Activated CD4-positive, alpha-beta memory T cell treated with anti-CD3 and anti-CD28 coated beads for 36 hours (primary cell): Measurements from ENCODE around the gene GOLT1B. TPM values are rescaled to one million over a fixed set of nuclear protein-coding genes. Genes with fewer than 3 reads are reported as not detected.
A peak's percentile ranks its signal among the peaks of the same experiment; 100 is the strongest.

Experiments
- CTCF ChIA-PET: fragments of 350-600 bp; sonication (Branson Sonifier 250); formaldehyde crosslinking; loops from one replicate; lab custom pipeline; 2021; ENCODE audit warnings: antibody characterized with exemption, inconsistent platforms; lab: Charles Lee
- POLR2A ChIA-PET: fragments of 350-600 bp; sonication (Branson Sonifier 250); formaldehyde crosslinking; loops from one replicate; lab custom pipeline; 2021; ENCODE audit warnings: antibody characterized with exemption; lab: Charles Lee
- DNase-seq: peaks from one replicate; pipeline ENCODE4 v3.0.0-alpha.2; 2020
- H3K27ac Mint-ChIP-seq: one replicate; pipeline ENCODE4 v1.8.0; 2021; ENCODE audit warnings: mixed read lengths
- H3K27me3 Mint-ChIP-seq: one replicate; pipeline ENCODE4 v1.8.0; 2021; ENCODE audit warnings: mixed read lengths
- H3K36me3 Mint-ChIP-seq: one replicate; pipeline ENCODE4 v1.8.0; 2021; ENCODE audit warnings: mixed read lengths
- H3K4me1 Mint-ChIP-seq: one replicate; pipeline ENCODE4 v1.8.0; 2021; ENCODE audit warnings: low read depth, mixed read lengths
- H3K4me3 Mint-ChIP-seq: one replicate; pipeline ENCODE4 v1.8.0; 2021; ENCODE audit warnings: mild to moderate bottlenecking, mixed read lengths
- H3K9me3 Mint-ChIP-seq: one replicate; pipeline ENCODE4 v1.8.0; 2021; ENCODE audit warnings: mixed read lengths
- intact Hi-C: fragments of 100-400 bp; cut with micrococcal nuclease; formaldehyde crosslinking; loops from one replicate; pipeline ENCODE4 v1.15.1; 2023
- total RNA-seq, 2 experiments: library from RNA; stranded (reverse); gene quantifications; one replicate each; pipeline ENCODE4 v1.2.3, GENCODE V29; 2021

The GOLT1B gene
- total RNA-seq, 2 experiments from 2014 or later, result 43.6 to 45.2 TPM

DNA sequence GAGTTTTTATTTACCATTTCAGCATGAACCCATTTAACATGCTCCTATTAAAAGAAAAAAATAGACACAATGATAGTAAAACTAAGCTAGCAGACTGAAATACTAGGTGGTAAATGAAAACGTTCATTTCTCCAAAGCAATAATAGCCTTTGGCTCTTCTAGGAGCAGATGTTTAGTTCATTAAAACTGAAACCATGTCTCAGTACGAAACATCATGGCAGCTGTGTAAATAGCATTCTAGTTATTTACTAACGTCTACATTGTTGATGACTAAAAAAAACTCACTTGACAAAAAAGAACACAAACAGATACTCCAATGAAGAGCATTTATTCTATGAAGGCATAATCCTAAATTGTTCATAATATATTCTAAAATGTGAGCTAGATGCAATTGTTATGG lies 18.1 kb upstream of the GOLT1B start:
- no peaks in the 10 kb centered on the region for H3K27me3 Mint-ChIP-seq
- POLR2A ChIA-PET, result no interaction called here
- H3K27ac Mint-ChIP-seq, result no peak overlapping the region
- intact Hi-C loops, result no loop called here
- no peaks in the 10 kb centered on the region for H3K9me3 Mint-ChIP-seq
- H3K4me3 Mint-ChIP-seq, result no peak overlapping the region
- peaks cover 15% of the 10 kb centered on the region for H3K36me3 Mint-ChIP-seq
- H3K4me1 Mint-ChIP-seq, result peaks cover 4% of the 10 kb centered on the region
- DNase-seq, result no peak
- CTCF ChIA-PET, result interaction anchor here (0.6 to 0.9 kb wide), 2 partner anchors 8 to 459 kb away, joined by 3 to 4 read pairs; no protein-coding TSS in a partner anchor

DNA sequence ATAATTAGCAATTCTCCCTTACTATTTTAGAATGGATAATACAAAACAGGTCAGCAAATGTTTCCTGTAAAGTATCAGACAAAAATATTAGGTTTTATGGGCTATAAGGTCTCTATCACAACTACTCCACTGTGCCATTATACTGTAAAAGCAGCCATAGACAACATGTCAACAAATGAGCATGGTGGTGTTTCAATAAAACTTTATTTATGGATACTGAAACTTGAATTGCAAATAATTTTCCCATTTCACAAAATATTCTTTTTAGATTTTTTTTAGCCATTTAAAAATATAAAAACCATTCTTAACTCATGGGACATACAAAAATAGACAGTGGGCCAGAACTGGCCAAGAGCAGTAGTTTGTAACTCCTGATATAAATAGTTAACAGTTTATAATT lies 15.6 kb upstream of the GOLT1B start:
- no peak for DNase-seq
- POLR2A ChIA-PET, result no interaction called here
- CTCF ChIA-PET, result no interaction called here
- no peaks in the 10 kb centered on the region for H3K9me3 Mint-ChIP-seq
- H3K27me3 Mint-ChIP-seq, result no peaks in the 10 kb centered on the region
- H3K4me1 Mint-ChIP-seq, result peaks cover 4% of the 10 kb centered on the region
- no peak overlapping the region for H3K4me3 Mint-ChIP-seq
- H3K27ac Mint-ChIP-seq, result no peak overlapping the region
- intact Hi-C loops, result no loop called here
- peaks cover 34% of the 10 kb centered on the region for H3K36me3 Mint-ChIP-seq

DNA sequence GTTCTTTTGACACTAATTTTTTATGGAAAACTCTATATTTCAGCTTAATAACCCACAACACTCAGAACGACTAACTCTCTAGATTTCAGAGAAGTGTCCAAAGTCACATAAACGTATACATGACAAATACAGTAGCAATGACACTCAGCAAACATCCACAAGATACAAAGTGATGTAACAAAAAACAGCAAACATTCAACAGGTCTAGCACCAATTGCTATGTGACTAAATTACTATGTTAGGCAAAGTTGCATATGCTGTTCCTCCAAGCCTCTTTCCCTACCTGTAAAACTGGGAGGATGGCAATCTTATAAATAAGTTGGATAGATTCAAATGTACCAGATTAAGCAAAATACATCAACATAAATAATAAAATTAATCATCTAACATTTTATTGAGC lies 1.8 kb upstream of the GOLT1B start:
- Mint-ChIP-seq H3K27ac (no peak overlapping the region), H3K4me3 (peak overlapping the region; percentile 35), H3K4me1 (peaks cover 48% of the 10 kb centered on the region), H3K9me3 (no peaks in the 10 kb centered on the region), H3K27me3 (no peaks in the 10 kb centered on the region), H3K36me3 (peaks cover 44% of the 10 kb centered on the region)
- ChIA-PET POLR2A (no interaction called here), CTCF (no interaction called here)
- no peak for DNase-seq
- intact Hi-C loops, result loop anchor here (2.0 to 5.0 kb wide), 3 partner anchors 157 to 1128 kb away; partner anchors contain the start of genes CMAS, ETNK1 and LDHB

DNA sequence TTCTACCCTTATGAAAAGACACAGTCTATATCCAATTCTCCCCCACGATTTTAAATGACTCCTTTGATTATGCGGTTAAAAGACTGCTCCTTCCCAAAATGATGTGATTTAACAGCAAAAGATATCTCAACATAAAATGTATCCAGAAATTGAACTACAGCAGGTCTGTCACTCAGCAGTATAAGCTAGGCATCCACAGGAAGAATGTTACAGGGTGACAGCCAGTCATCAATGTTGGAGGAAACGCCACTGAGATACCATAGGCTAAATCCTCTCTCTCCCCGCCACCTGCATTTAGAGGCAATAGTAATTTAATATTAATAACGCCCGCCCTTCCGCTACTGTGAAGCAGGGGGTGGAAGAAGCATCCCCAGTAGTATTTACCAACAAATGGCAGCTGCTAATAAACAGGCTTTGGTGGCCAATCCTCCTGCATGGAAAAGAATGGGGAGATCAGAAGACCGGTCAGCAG lies 767 bp upstream of the GOLT1B start:
- ChIA-PET POLR2A (interaction anchor here (0.6 to 3.0 kb wide), 6 partner anchors 10 to 546 kb away, joined by 3 to 26 read pairs (median 5); partner anchors contain the start of genes LDHB and PYROXD1), CTCF (interaction anchor here (1.4 kb wide), 1 partner anchor 180 kb away, joined by 9 read pairs; no protein-coding TSS in a partner anchor)
- Mint-ChIP-seq H3K4me1 (peaks cover 58% of the 10 kb centered on the region), H3K4me3 (no peak overlapping the region), H3K27me3 (no peaks in the 10 kb centered on the region), H3K27ac (no peak overlapping the region), H3K9me3 (no peaks in the 10 kb centered on the region), H3K36me3 (peaks cover 36% of the 10 kb centered on the region)
- intact Hi-C loops, result loop anchor here (1.0 to 5.0 kb wide), 12 partner anchors 8 to 1126 kb away; partner anchors contain the start of genes C2CD5, CMAS, ETNK1 and LDHB
- DNase-seq, result no peak

DNA sequence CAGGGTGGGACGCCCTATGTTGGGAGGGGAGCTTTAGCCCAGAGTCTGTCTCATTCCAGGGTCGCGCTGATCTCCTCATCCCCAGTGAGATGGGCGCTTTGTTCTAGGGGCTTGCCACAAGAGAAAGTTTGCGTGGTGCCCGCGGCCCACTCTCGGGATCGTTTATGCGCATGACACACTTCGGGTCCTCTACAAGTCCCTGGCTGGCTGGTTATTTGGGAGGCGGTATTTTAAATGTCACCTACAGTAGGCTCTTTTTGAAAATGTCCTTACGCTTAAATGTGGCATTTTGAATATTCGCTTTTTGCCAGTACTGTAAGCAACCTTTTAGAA lies 541 bp downstream of the GOLT1B start:
- intact Hi-C loops, result loop anchor here (5.0 kb wide), 1 partner anchor 1125 kb away; the partner anchor contains the start of gene ETNK1
- peaks cover 25% of the 10 kb centered on the region for H3K36me3 Mint-ChIP-seq
- no peaks in the 10 kb centered on the region for H3K27me3 Mint-ChIP-seq
- POLR2A ChIA-PET, result interaction anchor here (1.0 to 3.0 kb wide), 6 partner anchors 9 to 178 kb away, joined by 3 to 26 read pairs (median 6); partner anchors contain the start of genes LDHB and PYROXD1
- H3K4me3 Mint-ChIP-seq, result no peak overlapping the region
- CTCF ChIA-PET, result interaction anchor here (1.4 kb wide), 1 partner anchor 178 kb away, joined by 9 read pairs; no protein-coding TSS in a partner anchor
- H3K27ac Mint-ChIP-seq, result no peak overlapping the region
- H3K9me3 Mint-ChIP-seq, result no peaks in the 10 kb centered on the region
- DNase-seq, result peak; percentile 55
- H3K4me1 Mint-ChIP-seq, result peaks cover 55% of the 10 kb centered on the region

DNA sequence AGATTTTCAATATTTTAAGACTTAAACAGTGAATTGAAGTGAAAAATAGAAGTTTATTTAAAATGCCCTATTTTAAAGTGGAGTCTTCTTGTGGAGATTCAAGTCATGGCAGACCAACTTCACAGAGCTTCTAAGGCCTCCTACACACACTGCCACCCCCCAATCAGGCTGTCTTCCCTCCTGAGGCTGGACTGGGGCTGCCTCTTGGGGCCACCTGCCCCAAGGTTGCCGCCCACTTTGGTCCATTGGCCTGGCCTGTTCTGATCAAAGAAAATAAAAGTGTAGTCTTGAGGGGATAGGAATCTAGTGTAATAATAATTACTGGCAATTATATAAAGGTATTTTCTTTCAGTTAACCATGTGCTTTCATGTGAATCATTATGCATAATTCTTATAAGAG lies 1.3 kb downstream of the GOLT1B start:
- Mint-ChIP-seq H3K9me3 (no peaks in the 10 kb centered on the region), H3K36me3 (peaks cover 20% of the 10 kb centered on the region), H3K27ac (no peak overlapping the region), H3K4me3 (no peak overlapping the region), H3K4me1 (peaks cover 51% of the 10 kb centered on the region), H3K27me3 (no peaks in the 10 kb centered on the region)
- DNase-seq, result no peak
- intact Hi-C loops, result loop anchor here (5.0 kb wide), 1 partner anchor 1124 kb away; the partner anchor contains the start of gene ETNK1
- ChIA-PET CTCF (no interaction called here), POLR2A (interaction anchor here (1.9 to 3.0 kb wide), 3 partner anchors 8 to 155 kb away, joined by 5 to 26 read pairs (median 16); partner anchors contain the start of genes LDHB and PYROXD1)

DNA sequence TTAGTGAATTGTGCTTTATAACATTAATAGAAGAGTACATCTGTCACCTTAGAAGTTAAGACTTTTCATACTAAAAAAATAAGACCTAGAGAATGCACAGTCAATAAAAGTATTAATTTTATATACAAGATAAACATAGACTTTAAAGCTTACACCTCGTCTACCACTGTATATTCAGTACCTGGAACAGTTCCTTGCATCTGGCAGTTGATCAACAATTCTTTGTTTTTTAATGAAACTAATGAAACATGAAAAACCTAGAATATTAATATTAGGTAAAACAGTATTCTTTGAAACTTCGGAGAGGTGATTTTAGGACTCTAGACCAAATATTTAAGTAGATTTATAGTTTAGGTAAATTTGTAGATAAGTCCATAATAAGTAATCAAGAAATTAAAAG lies 4.3 kb downstream of the GOLT1B start:
- H3K4me3 Mint-ChIP-seq, result no peak overlapping the region
- DNase-seq, result no peak
- H3K27me3 Mint-ChIP-seq, result no peaks in the 10 kb centered on the region
- H3K27ac Mint-ChIP-seq, result no peak overlapping the region
- peaks cover 27% of the 10 kb centered on the region for H3K36me3 Mint-ChIP-seq
- no peaks in the 10 kb centered on the region for H3K9me3 Mint-ChIP-seq
- CTCF ChIA-PET, result interaction anchor here (1.2 kb wide), 1 partner anchor 174 kb away, joined by 6 read pairs; no protein-coding TSS in a partner anchor
- POLR2A ChIA-PET, result interaction anchor here (1.5 kb wide), 1 partner anchor 12 kb away, joined by 3 read pairs; no protein-coding TSS in a partner anchor
- peaks cover 57% of the 10 kb centered on the region for H3K4me1 Mint-ChIP-seq
- intact Hi-C loops, result no loop called here

DNA sequence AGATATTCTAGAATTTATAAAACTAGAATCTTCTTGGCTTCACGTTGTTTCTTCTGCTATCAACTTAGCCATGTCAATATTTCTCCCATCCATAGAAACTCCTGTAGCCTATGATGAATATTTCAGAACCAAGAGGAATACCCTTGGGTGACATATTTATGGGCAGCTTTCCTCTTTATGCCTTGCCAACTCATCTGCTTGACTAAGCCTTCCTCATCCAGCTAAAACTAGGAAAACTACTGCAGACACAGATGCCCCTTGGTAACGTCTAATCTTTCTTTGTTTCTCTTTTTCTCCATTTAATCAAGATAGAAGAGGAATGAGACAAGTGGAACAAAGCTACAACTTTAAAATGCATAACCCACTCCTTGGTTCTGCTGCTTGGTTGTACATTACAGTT lies 6.3 kb downstream of the GOLT1B start:
- Mint-ChIP-seq H3K36me3 (peaks cover 31% of the 10 kb centered on the region), H3K4me3 (no peak overlapping the region), H3K27me3 (no peaks in the 10 kb centered on the region), H3K9me3 (no peaks in the 10 kb centered on the region), H3K4me1 (peaks cover 51% of the 10 kb centered on the region), H3K27ac (no peak overlapping the region)
- intact Hi-C loops, result loop anchor here (2.0 kb wide), 1 partner anchor 19 kb away; the partner anchor contains the start of gene SPX
- ChIA-PET POLR2A (interaction anchor here (1.1 kb wide), 1 partner anchor 149 kb away, joined by 3 read pairs; the partner anchor contains the start of gene LDHB), CTCF (interaction anchor here (0.8 to 1.7 kb wide), 2 partner anchors 171 to 172 kb away, joined by 3 read pairs; no protein-coding TSS in a partner anchor)
- DNase-seq, result no peak

DNA sequence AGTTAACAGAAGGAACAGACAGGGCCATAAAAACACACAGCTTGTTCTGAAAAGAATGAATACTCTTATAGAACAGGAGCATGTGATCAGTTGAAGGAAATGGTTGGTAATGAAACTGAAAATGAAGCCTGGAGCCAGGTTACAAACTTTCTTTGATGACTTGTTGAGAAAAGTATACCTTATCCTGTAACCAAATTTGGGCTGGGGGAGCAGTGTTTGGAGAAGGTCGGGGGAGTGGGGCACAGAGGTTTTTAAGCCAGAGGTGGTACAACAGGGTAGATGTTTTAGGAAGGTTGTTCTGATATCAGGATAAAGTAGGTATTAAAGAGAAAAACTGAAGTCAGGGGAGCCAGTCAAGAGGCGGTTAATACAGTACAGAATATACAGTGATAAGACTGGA lies 8.2 kb downstream of the GOLT1B start:
- Mint-ChIP-seq H3K36me3 (peaks cover 39% of the 10 kb centered on the region), H3K4me1 (peaks cover 34% of the 10 kb centered on the region), H3K27ac (peak overlapping the region; percentile 53), H3K4me3 (no peak overlapping the region), H3K27me3 (no peaks in the 10 kb centered on the region), H3K9me3 (no peaks in the 10 kb centered on the region)
- CTCF ChIA-PET, result interaction anchor here (1.7 kb wide), 1 partner anchor 170 kb away, joined by 3 read pairs; no protein-coding TSS in a partner anchor
- DNase-seq, result no peak
- POLR2A ChIA-PET, result no interaction called here
- intact Hi-C loops, result loop anchor here (1.0 to 2.0 kb wide), 2 partner anchors 8 to 17 kb away; partner anchors contain the start of genes GOLT1B, RECQL and SPX

DNA sequence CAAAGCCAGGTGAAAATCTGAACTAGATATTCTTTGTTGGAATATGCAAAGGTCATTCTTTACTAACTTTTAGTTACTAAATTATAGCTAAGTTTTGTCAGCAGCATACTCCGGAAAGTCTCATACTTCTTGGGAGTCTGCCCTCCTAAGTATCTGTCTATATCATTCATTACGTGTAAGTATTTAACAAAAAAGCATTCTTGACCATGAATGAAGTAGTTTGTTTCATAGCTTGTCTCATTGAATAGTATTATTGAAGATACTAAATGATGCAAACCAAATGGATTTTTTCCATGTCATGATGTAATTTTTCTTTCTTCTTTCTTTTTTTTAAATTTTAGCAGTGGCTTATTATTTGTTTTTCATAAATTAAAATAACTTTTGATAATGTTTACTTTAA lies 14.7 kb downstream of the GOLT1B start:
- DNase-seq, result no peak
- CTCF ChIA-PET, result no interaction called here

DNA sequence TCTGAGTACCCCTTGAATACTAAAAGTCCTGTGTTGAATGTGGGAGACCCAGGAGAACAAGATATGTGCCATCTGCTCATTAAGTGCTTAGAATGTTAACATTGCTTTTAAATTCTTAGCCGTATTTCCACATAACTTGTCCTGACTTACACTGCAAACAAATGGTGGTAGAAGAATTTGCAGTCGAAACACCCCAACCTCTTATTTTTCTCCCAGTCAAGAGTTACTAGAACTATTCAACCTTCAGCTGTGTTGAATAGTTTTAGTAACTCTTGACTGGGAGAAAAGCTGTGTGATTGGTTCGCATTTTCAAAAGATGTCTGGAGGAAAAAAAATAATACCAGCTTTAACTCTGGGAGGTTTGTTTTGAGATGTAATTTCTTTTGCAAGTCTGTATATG lies 16.9 kb downstream of the GOLT1B start:
- DNase-seq, result no peak
- no peaks in the 10 kb centered on the region for H3K27me3 Mint-ChIP-seq
- H3K9me3 Mint-ChIP-seq, result no peaks in the 10 kb centered on the region
- H3K36me3 Mint-ChIP-seq, result peaks cover 23% of the 10 kb centered on the region
- H3K4me1 Mint-ChIP-seq, result peaks cover 2% of the 10 kb centered on the region
- ChIA-PET CTCF (interaction anchor here (0.6 to 0.9 kb wide), 2 partner anchors 9 to 77 kb away, joined by 3 to 5 read pairs; no protein-coding TSS in a partner anchor), POLR2A (interaction anchor here (0.8 kb wide), 1 partner anchor 10 kb away, joined by 3 read pairs; no protein-coding TSS in a partner anchor)
- no peak overlapping the region for H3K4me3 Mint-ChIP-seq
- intact Hi-C loops, result no loop called here
- no peak overlapping the region for H3K27ac Mint-ChIP-seq

More for the DNA sequence above, 14.7 kb downstream of the GOLT1B start:
- intact Hi-C loops, result no loop called here
- POLR2A ChIA-PET, result no interaction called here
- Mint-ChIP-seq H3K27me3 (no peaks in the 10 kb centered on the region), H3K27ac (no peak overlapping the region), H3K9me3 (no peaks in the 10 kb centered on the region), H3K36me3 (peaks cover 30% of the 10 kb centered on the region), H3K4me1 (peaks cover 2% of the 10 kb centered on the region), H3K4me3 (no peak overlapping the region)

DNA sequence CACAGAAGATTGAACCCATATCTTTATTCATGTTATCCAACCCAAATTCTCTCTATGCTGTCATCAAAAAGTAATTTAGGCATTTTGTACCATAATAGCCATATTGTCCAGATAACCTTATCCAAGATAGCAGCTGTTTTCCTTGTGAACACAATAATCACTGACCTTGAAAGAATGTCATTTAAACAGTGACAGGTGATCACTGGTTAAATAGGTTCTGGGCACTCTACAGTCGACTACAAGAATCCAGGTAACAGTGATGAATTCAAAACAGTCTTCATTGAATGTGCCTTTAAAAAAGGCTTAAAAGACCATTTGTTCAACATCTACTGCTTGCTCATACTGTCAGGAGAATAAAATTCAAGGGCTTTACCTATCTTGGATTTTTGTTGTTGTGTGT lies 20.0 kb downstream of the GOLT1B start:
- POLR2A ChIA-PET, result no interaction called here
- no peak for DNase-seq
- CTCF ChIA-PET, result no interaction called here
- H3K36me3 Mint-ChIP-seq, result peaks cover 11% of the 10 kb centered on the region
- no peaks in the 10 kb centered on the region for H3K4me1 Mint-ChIP-seq
- H3K27ac Mint-ChIP-seq, result no peak overlapping the region
- H3K9me3 Mint-ChIP-seq, result peaks cover 4% of the 10 kb centered on the region
- H3K27me3 Mint-ChIP-seq, result peaks cover 1% of the 10 kb centered on the region
- H3K4me3 Mint-ChIP-seq, result no peak overlapping the region
- intact Hi-C loops, result no loop called here
